ENCODE data around the gene F2RL2. TPM values are rescaled to one million over a fixed set of nuclear protein-coding genes. Genes with fewer than 3 reads are reported as not detected.

F2RL2 gene
- total RNA-seq, 1 experiment from 2014 or later, result 0.28 TPM

DNA sequence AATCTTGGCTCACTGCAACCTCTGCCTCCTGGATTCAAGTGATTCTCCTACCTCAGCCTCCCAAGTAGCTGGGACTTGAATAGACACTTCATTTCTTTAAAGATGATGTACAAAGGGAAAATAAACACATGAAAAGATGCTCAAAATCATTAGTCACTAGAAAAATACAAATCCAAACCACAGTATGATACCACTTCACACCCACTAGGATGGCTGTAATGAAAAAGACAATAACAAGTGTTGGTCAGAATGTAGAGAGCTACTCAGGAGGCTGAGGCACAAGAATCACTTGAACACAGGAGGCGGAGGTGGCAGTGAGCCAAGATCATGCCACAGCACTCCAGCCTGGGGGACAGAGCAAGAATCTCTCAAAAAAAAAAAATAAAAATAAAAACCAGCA lies 13.0 kb downstream of the F2RL2 start:
- Mint-ChIP-seq H3K36me3 (ENCODE audit: insufficient read depth, unreplicated experiment) (no peaks in the 10 kb centered on the region), H3K9me3 (ENCODE audit: unreplicated experiment) (no peaks in the 10 kb centered on the region), H3K4me1 (ENCODE audit: insufficient read depth, unreplicated experiment) (no peaks in the 10 kb centered on the region), H3K27me3 (ENCODE audit: insufficient read depth, unreplicated experiment) (no peaks in the 10 kb centered on the region), H3K4me3 (ENCODE audit: unreplicated experiment) (no peak overlapping the region), H3K27ac (ENCODE audit: low read depth, unreplicated experiment) (no peak overlapping the region)
- ChIA-PET POLR2A (interaction anchor here (0.9 to 1.1 kb wide), 2 partner anchors 10 to 92 kb away, joined by 3 read pairs; no protein-coding TSS in a partner anchor), CTCF (interaction anchor here (0.6 to 2.4 kb wide), 3 partner anchors 8 to 164 kb away, joined by 3 to 18 read pairs (median 9); no protein-coding TSS in a partner anchor)
- TF ChIP-seq, protein P1, sequence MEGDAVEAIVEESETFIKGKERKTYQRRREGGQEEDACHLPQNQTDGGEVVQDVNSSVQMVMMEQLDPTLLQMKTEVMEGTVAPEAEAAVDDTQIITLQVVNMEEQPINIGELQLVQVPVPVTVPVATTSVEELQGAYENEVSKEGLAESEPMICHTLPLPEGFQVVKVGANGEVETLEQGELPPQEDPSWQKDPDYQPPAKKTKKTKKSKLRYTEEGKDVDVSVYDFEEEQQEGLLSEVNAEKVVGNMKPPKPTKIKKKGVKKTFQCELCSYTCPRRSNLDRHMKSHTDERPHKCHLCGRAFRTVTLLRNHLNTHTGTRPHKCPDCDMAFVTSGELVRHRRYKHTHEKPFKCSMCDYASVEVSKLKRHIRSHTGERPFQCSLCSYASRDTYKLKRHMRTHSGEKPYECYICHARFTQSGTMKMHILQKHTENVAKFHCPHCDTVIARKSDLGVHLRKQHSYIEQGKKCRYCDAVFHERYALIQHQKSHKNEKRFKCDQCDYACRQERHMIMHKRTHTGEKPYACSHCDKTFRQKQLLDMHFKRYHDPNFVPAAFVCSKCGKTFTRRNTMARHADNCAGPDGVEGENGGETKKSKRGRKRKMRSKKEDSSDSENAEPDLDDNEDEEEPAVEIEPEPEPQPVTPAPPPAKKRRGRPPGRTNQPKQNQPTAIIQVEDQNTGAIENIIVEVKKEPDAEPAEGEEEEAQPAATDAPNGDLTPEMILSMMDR (IDR thresholded peaks at IDR 0.05; ENCODE audit: unreplicated experiment), result no peak
- intact Hi-C loops (cut with micrococcal nuclease), result no loop called here
- no TSS peak for BruUV-seq (replicated peaks)
- DNase-seq (ENCODE audit: unreplicated experiment), result no peak

DNA sequence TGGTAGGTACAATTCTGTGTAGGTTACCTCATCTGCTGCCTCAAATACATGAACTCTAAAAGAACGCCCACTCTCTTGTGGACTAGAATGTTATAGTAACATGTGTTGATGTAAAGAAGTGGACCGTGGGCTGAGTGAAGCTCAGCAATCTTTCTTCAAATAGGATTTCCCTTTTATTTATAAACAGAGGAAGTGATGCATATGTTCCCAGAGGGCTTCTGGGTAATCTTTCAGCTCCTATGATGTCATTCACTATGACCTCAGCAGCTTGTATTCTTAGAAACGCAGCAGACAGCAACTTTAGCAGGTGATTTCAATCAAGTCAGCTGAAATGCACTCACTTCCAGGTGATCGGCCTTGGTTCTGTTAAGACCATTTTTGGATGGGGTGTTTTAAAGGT lies 14.4 kb downstream of the F2RL2 start:
- Mint-ChIP-seq H3K36me3 (ENCODE audit: insufficient read depth, unreplicated experiment) (no peaks in the 10 kb centered on the region), H3K4me3 (ENCODE audit: unreplicated experiment) (no peak overlapping the region), H3K27ac (ENCODE audit: low read depth, unreplicated experiment) (no peak overlapping the region), H3K9me3 (ENCODE audit: unreplicated experiment) (no peaks in the 10 kb centered on the region), H3K4me1 (ENCODE audit: insufficient read depth, unreplicated experiment) (peaks cover 6% of the 10 kb centered on the region), H3K27me3 (ENCODE audit: insufficient read depth, unreplicated experiment) (no peaks in the 10 kb centered on the region)
- intact Hi-C loops (cut with micrococcal nuclease), result loop anchor here (5.0 to 10.0 kb wide), 2 partner anchors 93 to 256 kb away; no protein-coding TSS in a partner anchor
- no TSS peak for BruUV-seq (replicated peaks)
- TF ChIP-seq, protein P1 (IDR thresholded peaks at IDR 0.05; ENCODE audit: unreplicated experiment), result no peak
- ChIA-PET POLR2A (interaction anchor here (0.6 to 1.6 kb wide), 2 partner anchors 14 to 205 kb away, joined by 3 to 5 read pairs; partner anchors contain the start of gene F2RL2), CTCF (interaction anchor here (0.7 to 2.4 kb wide), 4 partner anchors 8 to 166 kb away, joined by 3 to 18 read pairs (median 6); no protein-coding TSS in a partner anchor)
- no peak for DNase-seq (ENCODE audit: unreplicated experiment)

DNA sequence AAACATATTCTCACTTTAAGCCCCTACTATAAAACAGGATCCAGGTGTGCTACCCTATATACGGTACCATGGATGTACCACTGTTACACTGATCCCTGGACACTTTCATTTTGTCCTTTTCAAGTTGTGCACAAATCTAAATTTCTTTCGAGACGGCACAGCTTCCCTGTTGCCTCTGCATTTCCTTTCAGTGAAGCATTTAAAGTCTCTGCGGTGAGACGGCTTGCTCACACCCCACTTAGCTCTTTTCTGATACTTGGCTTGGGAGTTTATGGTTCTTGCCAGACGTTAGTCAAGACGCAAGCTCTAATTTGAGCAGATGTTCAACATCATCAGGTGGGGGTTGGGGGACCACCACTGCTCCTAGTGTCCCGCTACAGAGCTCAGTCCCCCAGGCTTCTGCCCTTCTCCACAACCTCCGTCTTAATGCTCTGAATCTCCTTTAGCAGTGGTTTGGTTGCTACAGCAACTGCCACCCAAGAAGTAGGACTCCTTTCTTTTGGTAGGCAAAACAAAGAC lies 15.8 kb downstream of the F2RL2 start:
- Mint-ChIP-seq H3K27ac (ENCODE audit: low read depth, unreplicated experiment) (no peak overlapping the region), H3K4me3 (ENCODE audit: unreplicated experiment) (no peak overlapping the region), H3K36me3 (ENCODE audit: insufficient read depth, unreplicated experiment) (no peaks in the 10 kb centered on the region), H3K4me1 (ENCODE audit: insufficient read depth, unreplicated experiment) (peaks cover 14% of the 10 kb centered on the region), H3K9me3 (ENCODE audit: unreplicated experiment) (no peaks in the 10 kb centered on the region), H3K27me3 (ENCODE audit: insufficient read depth, unreplicated experiment) (no peaks in the 10 kb centered on the region)
- no peak for DNase-seq (ENCODE audit: unreplicated experiment)
- intact Hi-C loops (cut with micrococcal nuclease), result loop anchor here (5.0 to 10.0 kb wide), 2 partner anchors 95 to 257 kb away; no protein-coding TSS in a partner anchor
- no TSS peak for BruUV-seq (replicated peaks)
- TF ChIP-seq, protein P1 (IDR thresholded peaks at IDR 0.05; ENCODE audit: unreplicated experiment), result no peak
- ChIA-PET POLR2A (interaction anchor here (1.1 kb wide), 1 partner anchor 104 kb away, joined by 4 read pairs; no protein-coding TSS in a partner anchor), CTCF (interaction anchor here (0.7 to 2.0 kb wide), 5 partner anchors 9 to 558 kb away, joined by 3 to 22 read pairs (median 4); no protein-coding TSS in a partner anchor)

DNA sequence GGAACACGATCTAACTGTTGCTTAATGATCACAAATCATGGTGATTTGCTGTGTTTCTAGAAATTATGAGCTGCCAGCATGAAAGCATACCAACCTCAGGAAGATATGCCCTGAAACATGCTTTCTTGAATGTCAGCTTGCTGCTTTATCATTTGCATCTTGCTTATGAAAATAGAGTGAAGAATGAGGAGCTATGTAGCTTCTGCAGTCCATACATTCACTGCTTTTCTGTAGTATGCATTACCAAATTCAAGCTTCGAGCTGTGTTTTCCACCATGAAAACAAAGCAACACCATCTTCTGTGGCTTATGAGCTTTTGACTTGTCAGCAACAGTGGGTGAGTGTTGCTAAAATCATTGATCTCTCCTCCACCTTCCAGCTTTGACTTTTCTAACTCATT lies 16.5 kb downstream of the F2RL2 start:
- Mint-ChIP-seq H3K4me3 (ENCODE audit: unreplicated experiment) (no peak overlapping the region), H3K9me3 (ENCODE audit: unreplicated experiment) (no peaks in the 10 kb centered on the region), H3K27me3 (ENCODE audit: insufficient read depth, unreplicated experiment) (no peaks in the 10 kb centered on the region), H3K4me1 (ENCODE audit: insufficient read depth, unreplicated experiment) (peaks cover 21% of the 10 kb centered on the region), H3K27ac (ENCODE audit: low read depth, unreplicated experiment) (no peak overlapping the region), H3K36me3 (ENCODE audit: insufficient read depth, unreplicated experiment) (no peaks in the 10 kb centered on the region)
- no TSS peak for BruUV-seq (replicated peaks)
- ChIA-PET CTCF (interaction anchor here (0.7 to 2.0 kb wide), 4 partner anchors 10 to 168 kb away, joined by 3 to 22 read pairs (median 4); no protein-coding TSS in a partner anchor), POLR2A (interaction anchor here (0.5 to 1.1 kb wide), 2 partner anchors 102 to 105 kb away, joined by 4 read pairs; no protein-coding TSS in a partner anchor)
- DNase-seq (ENCODE audit: unreplicated experiment), result no peak
- TF ChIP-seq, protein P1 (IDR thresholded peaks at IDR 0.05; ENCODE audit: unreplicated experiment), result no peak
- intact Hi-C loops (cut with micrococcal nuclease), result loop anchor here (5.0 to 10.0 kb wide), 2 partner anchors 96 to 258 kb away; no protein-coding TSS in a partner anchor
